ENCODE results near the gene TSHZ2.

GRCh38 chr20:53394433-53394832, 422.3 kb downstream of the TSHZ2 start:
- TF ChIP-seq, protein P1, sequence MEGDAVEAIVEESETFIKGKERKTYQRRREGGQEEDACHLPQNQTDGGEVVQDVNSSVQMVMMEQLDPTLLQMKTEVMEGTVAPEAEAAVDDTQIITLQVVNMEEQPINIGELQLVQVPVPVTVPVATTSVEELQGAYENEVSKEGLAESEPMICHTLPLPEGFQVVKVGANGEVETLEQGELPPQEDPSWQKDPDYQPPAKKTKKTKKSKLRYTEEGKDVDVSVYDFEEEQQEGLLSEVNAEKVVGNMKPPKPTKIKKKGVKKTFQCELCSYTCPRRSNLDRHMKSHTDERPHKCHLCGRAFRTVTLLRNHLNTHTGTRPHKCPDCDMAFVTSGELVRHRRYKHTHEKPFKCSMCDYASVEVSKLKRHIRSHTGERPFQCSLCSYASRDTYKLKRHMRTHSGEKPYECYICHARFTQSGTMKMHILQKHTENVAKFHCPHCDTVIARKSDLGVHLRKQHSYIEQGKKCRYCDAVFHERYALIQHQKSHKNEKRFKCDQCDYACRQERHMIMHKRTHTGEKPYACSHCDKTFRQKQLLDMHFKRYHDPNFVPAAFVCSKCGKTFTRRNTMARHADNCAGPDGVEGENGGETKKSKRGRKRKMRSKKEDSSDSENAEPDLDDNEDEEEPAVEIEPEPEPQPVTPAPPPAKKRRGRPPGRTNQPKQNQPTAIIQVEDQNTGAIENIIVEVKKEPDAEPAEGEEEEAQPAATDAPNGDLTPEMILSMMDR (IDR thresholded peaks at IDR 0.05): no peak
- TF ChIP-seq POLR2A (IDR thresholded peaks at IDR 0.05): no peak

Data from testis (tissue), 2 donors.